MG63 (cell line): Measurements from ENCODE around the gene IGIP. TPM values are rescaled to one million over a fixed set of nuclear protein-coding genes. Genes with fewer than 3 reads are reported as not detected.
"Not testable (repeated sequence)": the region's sequence is repeated elsewhere in the genome, so short reads cannot be mapped to it uniquely, and the experiment has no call there.

Experiments used
- DNase-seq: peaks from one replicate; pipeline ENCODE4 v3.0.0-alpha.2; 2020
- H3K27me3 ChIP-seq: fragments of 250-450 bp; sonication (Bioruptor Pico); 2 replicates; pipeline ENCODE4 v1.5.1; 2020; ENCODE audit warnings: mild to moderate bottlenecking, moderate library complexity
- H3K36me3 ChIP-seq: fragments of 250-450 bp; sonication (Bioruptor Pico); 2 replicates; pipeline ENCODE4 v1.5.1; 2020; ENCODE audit warnings: mild to moderate bottlenecking, moderate library complexity
- H3K4me3 ChIP-seq: fragments of 250-450 bp; sonication (Bioruptor Pico); 2 replicates; pipeline ENCODE4 v1.5.1; 2020; ENCODE audit warnings: mild to moderate bottlenecking, moderate library complexity
- H3K9me3 ChIP-seq: fragments of 250-450 bp; sonication (Bioruptor Pico); 2 replicates; pipeline ENCODE4 v1.5.1; 2020; ENCODE audit warnings: mild to moderate bottlenecking, moderate library complexity
- total RNA-seq: library from RNA; depleted of rRNA; stranded (reverse); fragments of >200 nt; shearing (Covaris generic); gene quantifications from 2 replicates; pipeline ENCODE4 v1.2.3, GENCODE V29; 2014; ENCODE audit warnings: low replicate concordance

Gene IGIP
- total RNA-seq, 1 experiment from 2014 or later, result 1.4 TPM

DNA sequence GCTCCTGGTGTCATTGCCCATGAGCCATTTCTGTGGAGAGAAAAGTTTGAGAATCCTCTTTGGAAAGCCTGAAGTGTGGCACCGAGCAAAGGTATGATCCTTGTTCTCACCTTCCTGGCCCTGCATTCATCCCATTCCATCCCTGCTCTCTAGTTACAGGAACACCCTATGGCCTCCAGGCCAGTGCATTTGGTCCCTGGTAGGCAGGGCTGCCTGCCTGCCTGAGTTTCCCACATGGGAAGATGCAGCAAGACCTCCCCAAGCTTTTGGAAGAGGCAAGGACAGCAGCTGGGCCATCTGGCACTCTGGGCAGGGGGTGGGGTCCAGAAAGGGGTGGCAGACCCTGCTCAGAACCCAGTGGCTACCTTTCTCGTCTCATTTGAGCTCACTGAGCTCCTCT lies 24.5 kb downstream of the IGIP start:
- Histone ChIP-seq H3K27me3 (no peaks in the 10 kb centered on the region), H3K36me3 (no peaks in the 10 kb centered on the region), H3K4me3 (no peak overlapping the region), H3K9me3 (no peaks in the 10 kb centered on the region)
- no peak for DNase-seq

DNA sequence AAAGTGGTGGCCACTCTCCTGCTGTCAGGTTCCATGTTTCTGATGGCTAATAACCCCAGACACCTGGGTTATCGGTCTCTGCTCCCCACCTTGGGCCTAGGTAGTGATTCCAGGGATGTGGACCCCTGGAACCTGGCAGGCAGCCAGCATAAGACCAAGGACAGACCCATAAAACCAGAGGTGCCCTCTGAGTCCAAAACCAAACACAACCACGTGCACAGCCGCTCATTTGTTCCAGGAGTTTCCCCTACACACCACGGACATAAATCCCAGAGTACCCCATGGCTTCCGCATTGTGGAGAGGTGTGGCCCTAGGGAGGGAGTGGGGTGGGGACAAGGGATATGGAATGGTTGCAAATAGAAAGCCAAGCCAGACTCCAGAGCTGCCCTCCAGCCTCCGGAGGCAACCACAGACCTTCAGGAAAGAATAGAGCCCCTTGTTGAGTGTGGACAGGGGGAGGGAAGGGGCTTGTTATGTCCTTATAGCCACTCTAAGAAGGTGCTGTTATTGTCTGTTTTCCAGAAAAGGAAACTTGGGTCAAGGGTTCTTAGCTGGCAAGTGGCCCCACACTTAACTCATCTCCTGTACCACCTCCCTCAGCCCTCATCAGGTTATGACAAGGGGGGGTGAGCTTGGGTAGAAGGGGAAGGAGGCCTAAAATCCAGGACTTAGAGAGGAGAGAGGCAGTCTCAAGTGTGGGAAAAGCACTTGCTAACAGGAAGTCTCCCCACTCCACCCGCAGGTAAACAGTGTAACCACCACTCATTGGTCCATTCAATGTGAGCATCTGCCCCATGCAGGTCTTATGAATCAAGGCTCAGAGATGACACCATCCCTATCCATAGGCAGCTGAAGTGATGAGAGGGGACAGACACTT lies 25.6 kb downstream of the IGIP start:
- Histone ChIP-seq H3K36me3 (no peaks in the 10 kb centered on the region), H3K4me3 (no peak overlapping the region), H3K9me3 (no peaks in the 10 kb centered on the region), H3K27me3 (no peaks in the 10 kb centered on the region)
- DNase-seq, result no peak

DNA sequence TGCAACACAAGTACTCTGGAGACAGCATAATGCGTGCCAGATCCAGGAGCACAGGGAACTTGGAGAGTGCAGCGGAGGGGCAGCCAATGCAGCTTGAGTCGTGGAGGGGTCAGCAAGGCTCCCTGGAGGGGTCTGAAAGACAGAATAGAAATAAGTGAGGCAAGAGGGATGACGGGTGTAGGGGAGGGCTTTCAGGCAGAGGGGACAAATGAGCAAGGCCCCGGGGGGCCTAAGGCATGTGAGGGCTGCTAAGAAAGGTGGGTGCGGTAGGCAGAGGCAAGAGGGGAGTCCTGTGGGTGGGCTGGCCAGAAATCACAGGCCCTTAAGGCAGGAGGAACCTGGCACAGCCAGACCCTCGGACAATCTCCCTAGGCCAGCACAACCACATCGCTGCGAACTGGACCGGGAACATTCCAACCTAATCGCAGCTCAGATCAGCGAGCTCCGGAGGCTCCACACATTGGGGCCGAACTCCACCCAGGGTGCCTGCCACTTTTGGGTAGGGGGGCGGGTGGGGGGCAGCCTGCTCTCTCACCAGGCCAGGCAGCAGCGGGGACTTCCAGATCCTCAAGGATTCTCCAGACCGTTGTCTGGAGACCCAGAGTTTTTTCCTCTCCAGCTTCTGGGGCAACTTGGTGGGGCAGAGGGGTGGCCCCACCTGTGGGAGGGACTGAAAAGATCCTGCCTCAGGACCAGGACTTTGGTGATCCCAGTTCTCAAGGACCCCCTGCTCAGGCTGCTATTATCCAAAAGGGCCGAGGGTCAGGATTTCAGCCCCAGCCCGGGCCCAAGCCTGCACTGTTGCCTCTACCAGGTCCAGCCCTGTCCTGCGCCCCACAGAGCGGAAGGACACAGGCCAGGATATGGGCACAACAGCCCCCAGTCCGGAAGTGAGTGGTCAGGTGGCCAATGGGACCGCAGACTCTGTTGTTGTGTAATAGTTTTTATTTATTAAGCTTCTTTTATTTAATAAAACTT lies 26.6 kb downstream of the IGIP start:
- no peak for DNase-seq
- Histone ChIP-seq H3K27me3 (no peaks in the 10 kb centered on the region), H3K4me3 (no peak overlapping the region), H3K36me3 (no peaks in the 10 kb centered on the region), H3K9me3 (no peaks in the 10 kb centered on the region)

DNA sequence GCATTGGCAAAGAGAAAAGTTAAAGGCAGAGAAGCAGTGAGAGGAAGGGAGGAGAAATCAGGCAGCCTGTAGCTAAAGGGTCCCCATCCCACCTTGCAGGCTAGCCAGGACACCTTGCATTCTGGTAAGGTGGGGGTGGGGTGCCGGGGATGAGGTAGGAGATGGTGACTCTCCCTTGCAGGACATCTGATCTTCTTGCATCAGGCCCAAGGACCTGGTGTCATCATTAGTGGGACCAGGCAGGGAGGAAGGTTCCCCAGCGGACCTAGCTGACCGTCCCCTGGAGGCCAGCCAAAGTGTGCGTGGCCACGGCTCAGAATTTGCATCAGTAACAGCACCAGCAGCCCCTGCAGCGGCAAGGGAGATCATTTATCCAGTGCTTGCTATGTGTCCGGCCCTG lies 27.5 kb downstream of the IGIP start:
- H3K4me3 ChIP-seq, result no peak overlapping the region
- H3K36me3 ChIP-seq, result no peaks in the 10 kb centered on the region
- no peak for DNase-seq
- H3K9me3 ChIP-seq, result no peaks in the 10 kb centered on the region
- no peaks in the 10 kb centered on the region for H3K27me3 ChIP-seq

DNA sequence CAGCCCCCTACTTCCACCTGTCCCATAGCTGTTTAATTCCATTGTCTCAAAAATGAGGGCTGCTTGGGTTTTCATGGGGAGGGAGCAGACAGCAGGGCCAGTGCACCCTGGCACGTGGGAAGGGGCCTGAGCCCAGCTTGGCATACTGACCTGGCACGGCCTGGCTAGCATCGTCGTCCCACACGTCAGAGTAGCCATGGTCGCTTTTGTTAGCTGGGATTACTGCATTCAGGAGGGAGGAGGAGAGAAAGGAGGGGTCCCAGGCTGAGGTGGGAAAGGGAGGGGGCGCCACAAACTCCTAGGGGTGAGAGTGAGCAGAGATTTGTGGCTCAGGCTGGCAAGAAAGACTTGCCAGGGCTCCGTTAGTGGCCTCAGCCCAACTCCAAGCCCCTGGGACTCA lies 28.2 kb downstream of the IGIP start:
- no peak overlapping the region for H3K4me3 ChIP-seq
- no peaks in the 10 kb centered on the region for H3K27me3 ChIP-seq
- no peaks in the 10 kb centered on the region for H3K9me3 ChIP-seq
- no peak for DNase-seq
- no peaks in the 10 kb centered on the region for H3K36me3 ChIP-seq

DNA sequence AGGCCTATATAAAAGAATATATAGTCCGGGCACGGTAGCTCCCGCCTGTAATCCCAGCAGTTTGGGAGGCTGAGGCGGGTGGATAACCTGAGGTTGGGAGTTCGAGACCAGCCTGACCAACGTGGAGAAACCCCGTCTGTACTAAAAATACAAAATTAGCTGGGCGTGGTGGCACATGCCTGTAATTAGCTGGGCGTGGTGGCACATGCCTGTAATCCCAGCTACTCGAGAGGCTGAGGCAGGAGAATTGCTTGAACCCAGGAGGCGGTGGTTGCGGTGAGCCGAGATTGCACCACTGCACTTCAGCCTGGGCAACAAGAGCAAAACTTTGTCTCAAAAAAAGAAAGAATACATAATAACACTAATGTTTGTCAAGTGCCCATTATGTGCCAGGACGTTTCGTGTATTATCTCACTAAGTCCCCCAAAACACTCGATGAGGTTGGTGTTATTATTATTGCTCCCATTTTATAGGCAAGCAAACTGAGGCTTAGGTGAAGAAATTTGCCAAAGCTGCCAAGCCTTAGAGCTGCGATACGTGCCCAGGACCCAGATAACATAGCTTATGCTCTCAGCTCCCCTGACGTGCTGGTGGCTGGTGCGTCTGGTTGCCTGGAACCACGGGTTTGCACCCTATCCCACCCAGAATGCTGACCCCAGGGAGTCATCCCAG lies 29.1 kb downstream of the IGIP start:
- H3K36me3 ChIP-seq, H3K4me3 ChIP-seq, H3K9me3 ChIP-seq, DNase-seq, H3K27me3 ChIP-seq: not testable (repeated sequence)

DNA sequence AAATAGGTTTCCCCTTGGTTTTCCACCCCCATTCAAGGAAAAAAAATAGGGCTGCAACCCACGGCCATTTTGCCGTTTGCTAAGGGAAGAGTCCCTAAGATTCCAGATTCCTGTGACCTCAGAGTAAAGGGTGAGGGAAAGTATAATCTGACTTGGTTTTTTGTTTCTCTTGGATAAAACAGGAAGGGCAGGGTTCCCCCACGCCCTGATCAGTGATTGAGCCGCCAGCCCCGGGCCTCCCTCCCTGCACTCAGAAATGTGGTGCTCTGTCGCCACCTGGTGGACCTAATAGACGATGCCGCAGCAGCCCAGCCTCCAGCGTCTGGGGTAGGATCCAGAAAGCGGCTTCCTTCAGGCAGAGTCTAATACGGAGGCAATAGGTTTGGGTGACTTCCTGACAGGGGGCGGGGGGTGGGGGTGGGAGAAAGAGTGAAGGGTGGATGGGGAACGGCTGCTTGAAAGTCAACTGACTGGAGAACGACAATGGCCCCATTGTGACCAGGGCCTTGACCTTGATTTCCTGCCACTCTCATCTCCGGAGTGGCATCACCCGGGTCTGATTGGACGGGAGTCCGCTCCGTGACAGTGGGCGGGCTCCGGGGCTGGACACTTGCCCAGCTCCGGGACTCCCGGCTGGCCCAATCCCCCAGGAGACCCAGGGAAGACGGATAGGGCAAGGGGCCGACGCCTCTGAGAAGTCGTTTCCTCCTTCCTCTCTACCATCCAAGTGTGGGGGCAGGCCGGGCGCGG lies 31.5 kb downstream of the IGIP start:
- H3K9me3 ChIP-seq, result no peaks in the 10 kb centered on the region
- peak overlapping the region; percentile 30 for H3K4me3 ChIP-seq
- H3K27me3 ChIP-seq, result no peaks in the 10 kb centered on the region
- peak; percentile 86 for DNase-seq
- H3K36me3 ChIP-seq, result no peaks in the 10 kb centered on the region

DNA sequence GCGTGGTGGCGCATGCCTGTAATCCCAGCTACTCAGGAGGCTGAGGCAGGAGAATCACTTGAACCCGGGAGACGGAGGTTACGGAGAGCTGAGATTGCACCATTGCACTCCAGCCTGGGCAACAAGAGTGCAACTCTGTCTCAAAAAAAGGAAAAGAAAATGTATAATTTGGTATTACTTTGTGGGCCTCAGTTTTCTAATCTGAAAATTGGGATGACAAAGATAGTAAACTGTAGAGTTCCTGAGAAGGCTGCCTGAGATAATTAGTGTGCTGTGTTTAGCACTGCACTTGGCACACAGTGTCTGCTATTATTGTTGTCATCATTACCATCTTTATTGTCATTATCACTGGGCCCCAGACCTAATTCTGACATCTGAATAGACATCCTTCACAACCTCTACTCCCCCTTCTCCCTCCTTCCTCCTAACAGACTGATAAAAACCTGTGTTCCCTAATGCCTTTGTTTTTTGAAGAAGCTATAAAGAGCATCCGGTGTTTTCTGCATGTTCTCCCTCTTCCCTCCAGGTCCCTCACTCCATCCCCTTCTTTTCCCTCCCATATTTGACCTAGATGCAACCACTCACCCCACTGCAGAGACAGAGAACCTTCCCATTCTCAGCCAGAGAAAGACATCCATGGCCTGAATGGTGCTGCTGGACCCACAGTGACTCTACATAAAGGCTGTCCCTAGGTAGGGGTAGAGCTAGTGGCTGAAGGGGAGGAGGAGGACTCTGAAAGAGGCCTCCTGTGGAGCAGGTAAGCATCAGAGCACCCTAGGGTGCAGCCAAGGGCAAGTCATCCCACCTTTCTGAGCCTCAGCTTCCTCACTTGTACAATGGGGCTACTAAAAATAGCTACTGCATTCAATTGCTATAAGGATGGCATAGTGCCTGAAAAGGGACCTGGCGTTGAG lies 33.5 kb downstream of the IGIP start:
- DNase-seq, result no peak
- H3K36me3 ChIP-seq, result no peaks in the 10 kb centered on the region
- H3K9me3 ChIP-seq, result no peaks in the 10 kb centered on the region
- H3K4me3 ChIP-seq, result no peak overlapping the region
- H3K27me3 ChIP-seq, result no peaks in the 10 kb centered on the region

DNA sequence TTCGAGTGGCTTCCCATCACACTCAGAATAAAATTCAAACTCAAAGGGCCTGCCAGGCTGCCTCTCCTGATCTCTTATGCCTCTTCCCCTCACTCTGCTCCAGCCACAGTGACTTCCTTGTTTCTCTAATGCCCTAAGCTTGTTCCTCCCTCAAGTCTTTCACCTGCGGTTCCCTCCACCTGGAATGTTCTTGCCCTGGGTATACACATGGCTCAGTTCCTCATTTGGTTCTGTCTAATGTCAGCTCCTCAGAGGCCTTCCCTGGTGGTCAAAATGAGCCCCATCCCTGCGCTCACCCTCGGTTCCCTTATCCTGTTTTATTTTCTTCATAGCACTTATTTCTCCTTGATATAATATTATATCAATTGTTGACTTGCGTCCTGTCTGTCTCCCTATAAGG lies 36.5 kb downstream of the IGIP start:
- H3K9me3 ChIP-seq, result no peaks in the 10 kb centered on the region
- H3K4me3 ChIP-seq, result no peak overlapping the region
- H3K36me3 ChIP-seq, result no peaks in the 10 kb centered on the region
- H3K27me3 ChIP-seq, result no peaks in the 10 kb centered on the region
- no peak for DNase-seq

DNA sequence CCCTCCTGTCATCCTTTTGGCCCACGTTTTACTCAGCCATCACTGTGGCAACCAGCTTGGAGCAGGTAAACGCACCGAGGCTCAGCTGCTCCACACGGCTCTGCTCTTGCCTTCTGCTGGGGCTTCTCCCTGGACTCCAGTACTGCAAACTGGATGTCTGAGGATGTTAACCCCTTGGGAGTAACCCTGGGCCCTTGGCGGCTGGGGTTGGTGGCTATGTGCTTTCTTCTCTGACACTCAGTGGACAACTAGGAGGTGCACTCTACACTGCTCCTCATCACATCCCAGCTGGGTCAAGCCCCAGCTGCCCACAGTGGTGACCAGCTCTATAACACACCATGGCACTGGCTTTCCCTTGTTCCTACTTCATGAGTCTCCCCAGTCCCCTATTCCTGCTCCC lies 37.0 kb downstream of the IGIP start:
- H3K27me3 ChIP-seq, result no peaks in the 10 kb centered on the region

DNA sequence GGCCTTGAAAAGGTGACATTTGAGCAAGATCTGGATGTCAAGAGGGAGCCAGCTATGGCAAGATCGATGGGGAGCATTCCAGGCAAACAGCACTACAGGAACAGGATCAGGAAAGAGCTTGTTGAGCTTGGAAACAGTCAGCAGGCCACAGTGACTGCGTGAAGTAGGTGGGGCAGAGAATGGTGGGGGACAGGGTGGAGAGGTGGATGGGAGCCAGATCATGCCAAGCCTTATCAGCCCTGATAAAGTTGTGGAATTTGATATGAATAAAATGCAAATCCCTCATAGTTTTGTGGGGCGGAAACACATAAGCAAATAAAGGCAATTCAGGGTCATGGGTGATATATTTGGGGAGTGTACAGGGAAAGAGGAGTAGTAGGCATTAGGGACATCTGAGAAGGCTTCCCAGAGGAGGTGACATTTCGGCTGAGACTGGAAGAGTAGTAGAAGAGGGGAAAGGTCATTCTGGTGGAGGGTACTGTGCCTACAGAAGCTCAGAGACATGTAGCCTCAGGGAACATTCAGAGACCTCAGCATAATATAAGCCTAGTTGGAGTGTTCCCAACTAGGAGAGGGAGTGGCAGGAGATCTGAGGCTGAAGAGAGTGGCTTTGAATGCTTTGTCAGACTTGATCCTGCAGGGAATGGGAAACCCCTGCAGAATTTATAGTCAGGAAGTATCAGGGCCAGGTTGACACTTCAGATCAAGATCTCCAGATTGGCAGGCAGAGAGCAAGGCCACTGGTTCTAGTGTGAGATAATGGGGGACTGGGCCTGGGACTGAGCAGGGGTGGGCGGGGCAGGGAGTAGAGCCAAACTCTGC lies 39.6 kb downstream of the IGIP start:
- no peak for DNase-seq
- H3K4me3 ChIP-seq, result no peak overlapping the region
- H3K36me3 ChIP-seq, result no peaks in the 10 kb centered on the region
- no peaks in the 10 kb centered on the region for H3K9me3 ChIP-seq
- H3K27me3 ChIP-seq, result no peaks in the 10 kb centered on the region

More for the DNA sequence above, 37.0 kb downstream of the IGIP start:
- Histone ChIP-seq H3K4me3 (no peak overlapping the region), H3K9me3 (no peaks in the 10 kb centered on the region), H3K36me3 (no peaks in the 10 kb centered on the region)
- no peak for DNase-seq

DNA sequence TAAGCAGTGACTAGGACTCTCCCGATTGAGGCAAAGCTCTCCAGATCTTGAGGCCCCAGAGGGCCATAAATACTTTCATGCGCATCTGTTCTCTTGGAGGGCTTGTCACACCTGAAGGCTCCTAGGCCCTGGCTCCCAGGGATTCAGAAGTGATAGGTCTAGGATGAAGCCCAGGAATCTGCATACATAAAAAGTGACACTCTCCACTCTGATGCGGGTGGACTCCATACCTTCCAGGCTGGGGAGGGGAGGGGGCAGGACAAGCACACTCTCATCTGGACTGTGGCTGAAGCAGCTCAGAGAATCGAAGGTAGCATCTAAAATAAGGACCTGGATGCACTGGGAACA lies 40.2 kb downstream of the IGIP start:
- Histone ChIP-seq H3K36me3 (no peaks in the 10 kb centered on the region), H3K27me3 (no peaks in the 10 kb centered on the region), H3K4me3 (no peak overlapping the region), H3K9me3 (no peaks in the 10 kb centered on the region)
- DNase-seq, result no peak

DNA sequence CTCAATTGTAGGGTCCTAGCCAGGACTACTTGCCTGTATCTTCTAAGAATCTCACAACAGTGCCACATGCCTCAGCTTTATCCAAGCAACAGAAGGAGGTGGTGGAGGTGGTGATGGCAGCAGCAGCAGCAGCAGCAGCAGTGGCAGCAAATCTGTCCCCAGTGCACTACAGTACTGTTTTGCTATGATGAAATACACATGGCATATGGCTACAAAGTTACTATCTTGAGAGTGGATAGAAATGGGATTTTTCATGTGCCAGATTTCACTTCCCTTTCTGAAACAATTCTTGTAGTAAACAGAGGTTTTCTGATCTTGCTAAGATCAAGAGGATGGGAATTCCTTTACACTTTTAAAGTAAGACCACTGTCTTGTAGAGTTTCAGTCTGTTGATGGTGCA lies 41.2 kb downstream of the IGIP start:
- H3K36me3 ChIP-seq, result no peaks in the 10 kb centered on the region
- no peak overlapping the region for H3K4me3 ChIP-seq
- no peaks in the 10 kb centered on the region for H3K27me3 ChIP-seq
- no peaks in the 10 kb centered on the region for H3K9me3 ChIP-seq
- DNase-seq, result no peak

DNA sequence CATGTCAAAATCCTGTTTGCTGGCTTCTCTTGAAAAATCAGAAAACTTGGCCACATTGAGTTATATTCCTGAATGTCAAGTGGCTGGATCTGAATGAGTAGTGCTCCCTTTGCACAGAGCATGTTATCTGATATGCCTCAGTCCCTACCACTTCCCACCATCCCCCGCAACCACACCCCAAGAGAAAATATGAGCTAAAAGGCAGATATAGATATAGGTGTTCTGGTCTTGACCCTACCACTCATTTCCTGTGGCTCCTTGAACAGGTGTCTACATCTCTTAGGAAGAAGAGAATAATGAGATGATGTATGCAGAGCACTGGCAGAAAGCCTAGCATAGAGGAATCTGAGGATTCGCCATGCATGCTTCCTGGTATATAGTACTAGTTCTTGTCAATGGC lies 42.6 kb downstream of the IGIP start:
- DNase-seq, result no peak
- Histone ChIP-seq H3K9me3 (no peaks in the 10 kb centered on the region), H3K4me3 (no peak overlapping the region), H3K27me3 (no peaks in the 10 kb centered on the region), H3K36me3 (no peaks in the 10 kb centered on the region)

DNA sequence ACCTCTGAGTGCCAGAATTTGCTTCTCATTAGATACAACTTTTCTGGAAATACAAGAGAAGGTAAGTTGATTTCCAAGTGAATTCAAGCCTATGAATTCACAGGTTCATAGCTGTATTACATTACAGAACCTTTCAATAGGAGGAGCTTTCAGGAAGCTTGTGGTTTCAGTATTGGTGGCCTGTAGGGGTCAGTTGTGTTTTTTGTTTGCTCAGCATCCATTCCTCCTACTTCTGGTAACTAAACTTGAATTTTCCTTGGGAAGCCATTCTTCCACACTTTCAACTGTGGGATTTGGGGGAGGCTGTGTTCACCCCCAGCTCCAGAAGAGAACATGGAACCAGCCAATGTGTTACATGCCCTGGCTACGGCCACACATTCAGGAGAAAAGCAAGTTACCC lies 43.7 kb downstream of the IGIP start:
- Histone ChIP-seq H3K4me3 (no peak overlapping the region), H3K9me3 (no peaks in the 10 kb centered on the region), H3K36me3 (no peaks in the 10 kb centered on the region), H3K27me3 (no peaks in the 10 kb centered on the region)
- no peak for DNase-seq
